GM19043 (cell line): ENCODE data around the gene ABCD3.
"Not testable (repeated sequence)": the region's sequence is repeated elsewhere in the genome, so short reads cannot be mapped to it uniquely, and the experiment has no call there.

Experiments
- ATAC-seq: cut with Tn5 transposase; IDR thresholded peaks from one replicate; pipeline ENCODE4 v1.9.1; 2021; ENCODE audit warnings: low read depth; ENCODE audit not compliant: unreplicated experiment

The ABCD3 gene

GRCh38 chr1:94411237-94411636 is 7.0 kb upstream of the ABCD3 start:
- ATAC-seq = peak; percentile 86

DNA sequence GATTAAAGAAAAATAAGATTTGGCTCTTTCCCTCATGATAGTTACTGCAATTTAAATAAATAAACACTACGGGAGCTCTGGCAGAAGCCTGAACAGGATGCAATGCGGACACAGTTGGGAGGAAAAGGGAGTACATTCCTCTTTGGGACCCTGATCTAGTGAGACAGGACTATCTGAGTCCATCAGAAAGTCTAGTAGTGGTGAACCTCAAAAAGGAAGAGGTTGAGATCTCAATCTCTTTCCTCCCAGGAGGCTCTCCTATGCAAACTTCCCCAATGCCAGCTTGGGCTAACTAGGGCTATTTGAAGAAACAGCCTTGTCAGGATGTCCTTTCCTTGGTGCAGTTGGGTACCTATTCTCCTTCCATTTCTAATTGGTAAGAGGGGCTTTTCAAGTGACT is 4.9 kb upstream of the ABCD3 start:
- no peak for ATAC-seq

DNA sequence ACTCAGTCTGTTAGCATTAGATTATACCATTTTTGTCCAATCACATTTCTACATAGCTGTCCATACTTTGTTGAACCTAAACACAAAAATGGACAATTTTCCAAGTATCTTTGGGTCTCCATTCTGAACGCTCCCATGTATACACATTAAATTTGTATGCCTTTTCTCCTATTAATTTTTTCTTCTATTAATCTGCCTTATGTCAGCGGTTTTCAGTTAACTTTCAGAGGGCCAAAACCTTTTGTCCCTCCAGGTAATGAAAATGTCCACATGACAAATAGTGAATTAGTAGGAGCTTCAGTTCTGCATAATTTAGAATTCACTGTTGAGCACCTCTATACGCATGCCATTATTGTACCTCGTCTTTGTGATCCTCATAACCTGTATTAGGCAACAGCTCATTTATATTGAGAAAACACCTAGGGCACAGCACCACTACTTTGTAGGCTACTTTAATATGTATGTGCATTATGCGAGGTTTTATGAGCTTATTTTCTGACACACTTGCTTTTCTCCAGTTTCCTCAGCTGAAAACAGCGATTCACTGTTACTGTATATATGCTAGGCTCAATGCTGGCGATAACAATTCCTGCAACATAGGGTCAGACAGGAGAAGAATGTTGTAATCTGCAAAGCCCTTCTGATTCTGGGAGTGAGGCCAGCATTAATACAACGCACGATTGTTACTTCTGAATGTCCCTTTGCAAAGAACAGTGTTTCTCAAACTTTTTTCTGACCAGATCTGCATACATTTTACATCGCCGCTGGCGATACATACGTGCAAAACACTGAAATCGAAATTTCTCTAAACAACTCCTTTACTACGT is 1.1 kb upstream of the ABCD3 start:
- ATAC-seq = no peak

- ATAC-seq = no peak
Measured at GRCh38 chr1:94417728-94417977, 536 bp upstream of the ABCD3 start.

- peak; percentile 16 for ATAC-seq
Measured at GRCh38 chr1:94418664-94419655, 771 bp downstream of the ABCD3 start.

- no peak for ATAC-seq
Measured at GRCh38 chr1:94422115-94422820, 4.1 kb downstream of the ABCD3 start.

GRCh38 chr1:94425821-94426484 is 7.8 kb downstream of the ABCD3 start:
- ATAC-seq = no peak

- ATAC-seq = not testable (repeated sequence)
Measured at GRCh38 chr1:94426485-94426870, 8.3 kb downstream of the ABCD3 start.

- ATAC-seq = no peak
Measured at GRCh38 chr1:94428441-94428840, 10.3 kb downstream of the ABCD3 start.

GRCh38 chr1:94428927-94429528 is 10.8 kb downstream of the ABCD3 start:
- not testable (repeated sequence) for ATAC-seq

GRCh38 chr1:94430066-94430465 is 11.9 kb downstream of the ABCD3 start:
- not testable (repeated sequence) for ATAC-seq

DNA sequence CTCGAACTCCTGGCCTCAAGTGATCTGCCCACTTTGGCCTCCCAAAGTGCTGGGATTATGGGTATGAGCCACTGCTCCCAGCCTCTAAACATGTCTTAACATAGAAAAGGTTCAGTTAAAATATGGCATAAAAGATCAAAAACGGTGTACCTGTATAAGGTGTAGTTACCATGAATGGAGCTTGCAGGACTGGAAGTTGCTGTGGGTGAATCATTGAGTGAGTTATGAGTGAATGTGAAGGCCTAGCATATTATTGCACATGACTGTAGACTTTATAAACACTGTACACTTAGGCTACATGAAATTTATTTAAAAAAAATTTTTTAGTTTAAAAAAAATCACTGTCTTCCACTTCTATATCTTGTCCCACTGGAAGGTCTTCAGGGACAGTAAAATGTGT is 15.7 kb downstream of the ABCD3 start:
- ATAC-seq = no peak

- ATAC-seq = no peak
Measured at GRCh38 chr1:94434365-94435045, 16.3 kb downstream of the ABCD3 start.

DNA sequence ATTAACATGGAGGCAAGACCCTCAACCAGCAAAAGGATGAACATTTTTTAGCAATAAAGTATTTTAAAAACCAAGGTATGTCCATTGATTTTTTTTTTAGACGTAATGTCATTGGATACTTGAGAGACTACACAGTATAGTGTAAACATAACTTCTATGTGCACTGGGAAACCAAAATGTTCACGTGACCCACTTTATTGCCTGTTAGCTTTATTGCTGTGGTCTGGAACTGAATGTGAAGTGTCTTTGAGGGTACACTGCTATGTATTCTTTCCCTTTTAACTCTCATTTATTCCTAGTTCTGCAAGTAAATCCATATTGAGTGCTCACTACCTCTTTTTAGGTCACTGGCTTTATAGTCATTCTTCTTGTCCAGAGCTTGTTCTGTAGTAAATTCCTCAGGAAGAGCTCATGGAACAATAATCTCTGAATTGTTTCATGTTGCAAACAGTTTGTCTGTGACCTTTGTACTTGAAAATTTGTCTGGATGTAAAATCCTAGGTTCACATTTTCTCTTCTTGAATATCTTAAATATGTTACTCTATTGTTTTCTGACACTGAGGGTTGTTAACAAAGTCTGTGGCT is 20.6 kb downstream of the ABCD3 start:
- no peak for ATAC-seq

DNA sequence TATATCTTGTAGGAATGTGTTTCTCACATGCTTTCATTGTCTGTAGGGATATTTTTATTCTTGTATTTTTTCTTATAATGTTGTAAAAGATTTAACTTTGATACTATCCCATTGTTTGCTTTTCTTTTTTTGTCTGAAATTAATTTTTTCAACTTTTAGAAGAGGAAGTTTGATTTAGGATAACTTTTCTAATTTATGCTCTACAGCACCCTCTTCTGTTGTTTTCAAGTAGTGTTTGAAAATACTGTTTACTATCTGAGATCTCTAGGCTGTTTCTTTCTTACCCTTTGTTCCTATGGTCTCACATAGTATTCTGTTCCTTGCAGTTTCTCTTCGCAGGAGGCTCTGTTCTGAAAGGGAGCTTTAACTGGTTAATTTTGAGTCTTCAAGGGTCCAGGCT is 21.9 kb downstream of the ABCD3 start:
- no peak for ATAC-seq

GRCh38 chr1:94443067-94443466 is 24.9 kb downstream of the ABCD3 start:
- not testable (repeated sequence) for ATAC-seq

DNA sequence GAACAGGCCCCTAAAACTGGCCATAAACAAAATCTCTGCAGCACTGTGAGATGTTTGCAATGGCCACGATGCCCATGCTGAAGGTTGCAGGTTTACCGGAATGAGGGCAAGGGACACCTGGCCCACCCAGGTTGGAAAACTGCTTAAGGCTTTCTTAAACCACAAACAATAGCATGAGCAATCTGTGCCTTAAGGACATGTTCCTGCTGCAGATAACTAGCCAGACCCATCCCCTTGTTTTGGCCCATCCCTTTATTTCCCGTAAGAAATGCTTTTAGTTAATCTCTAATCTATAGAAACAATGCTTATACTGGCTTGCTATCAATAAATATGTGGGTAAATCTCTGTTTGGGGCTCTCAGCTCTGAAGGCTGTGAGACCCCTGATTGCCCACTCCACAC is 26.6 kb downstream of the ABCD3 start:
- ATAC-seq = not testable (repeated sequence)

DNA sequence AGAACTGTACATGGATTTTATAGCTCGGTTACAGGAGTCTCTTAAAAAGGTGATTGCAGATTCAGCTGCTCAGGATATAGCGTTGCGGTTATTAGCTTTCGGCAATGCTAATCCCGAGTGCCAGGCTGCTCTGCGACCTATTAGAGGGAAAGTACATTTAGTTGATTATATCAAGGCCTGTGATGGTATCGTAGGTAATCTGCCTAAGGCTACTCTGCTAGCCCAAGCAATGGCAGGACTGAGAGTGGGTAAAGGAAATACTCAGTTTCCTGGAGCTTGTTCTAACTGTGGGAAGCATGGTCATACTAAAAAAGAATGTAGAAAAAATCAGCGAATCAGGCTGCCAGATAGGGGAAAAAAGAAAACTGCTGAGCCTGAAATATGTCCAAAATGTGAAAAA is 27.5 kb downstream of the ABCD3 start:
- ATAC-seq = not testable (repeated sequence)

GRCh38 chr1:94446177-94446576 is 28.0 kb downstream of the ABCD3 start:
- not testable (repeated sequence) for ATAC-seq
